Gastroesophageal sphincter (tissue), 4 donors: ENCODE results near the gene PCDHA10. TPM values are rescaled to one million over a fixed set of nuclear protein-coding genes. Genes with fewer than 3 reads are reported as not detected.

Experiments
- ATAC-seq: fragments of 150-250 bp; one replicate; pipeline ENCODE4 v1.9.1; 2016; ENCODE audit warnings: mild to moderate bottlenecking, moderate library complexity
- H3K27ac ChIP-seq, 4 donors: fragments of 200-600 bp; sonication (generic) in 3 of 4; 1 replicate in 3 of 4; 2 replicates in 1 of 4; pipeline ENCODE4 v1.5.1; 2016 to 2019
- H3K27me3 ChIP-seq: fragments of 200-600 bp; sonication (generic); one replicate; pipeline ENCODE4 v1.5.1; 2019
- H3K36me3 ChIP-seq, 2 donors: fragments of 200-600 bp; sonication (generic); one replicate each; pipeline ENCODE4 v1.5.1; 2019; ENCODE audit warnings: control low read depth in 1 of 2
- H3K4me1 ChIP-seq, 3 donors: fragments of 200-600 bp; sonication (generic); 1 replicate in 2 of 3; 2 replicates in 1 of 3; pipeline ENCODE4 v1.5.1; 2016 to 2019; ENCODE audit warnings: control low read depth in 2 of 3
- H3K4me3 ChIP-seq, 2 donors: fragments of 200-600 bp; sonication (generic); one replicate each; pipeline ENCODE4 v1.5.1; 2019; ENCODE audit warnings: mild to moderate bottlenecking in 1 of 2, moderate library complexity in 1 of 2
- H3K9me3 ChIP-seq, 3 donors: fragments of 200-600 bp; sonication (generic); one replicate each; pipeline ENCODE4 v1.5.1; 2017 to 2019; ENCODE audit warnings: control low read depth in 2 of 3
- EP300 ChIP-seq: sonication (generic); formaldehyde crosslinking; IDR thresholded peaks from one replicate; pipeline ENCODE4 v1.6.1; 2017; ENCODE audit warnings: antibody characterized with exemption, mild to moderate bottlenecking
- POLR2A ChIP-seq, 2 donors: fragments of 450-650 bp; IDR thresholded peaks; one replicate each; pipeline ENCODE4 v1.6.1; 2017; ENCODE audit warnings: antibody characterized with exemption in 2 of 2, mild to moderate bottlenecking in 2 of 2, moderate library complexity in 1 of 2
- POLR2AphosphoS5 ChIP-seq: sonication (generic); formaldehyde crosslinking; IDR thresholded peaks from one replicate; pipeline ENCODE4 v1.6.1; 2017; ENCODE audit warnings: antibody characterized with exemption
- WGBS, 2 donors: methylation state at CpG; one replicate each; pipeline ENCODE4 v1.1.5; 2018; ENCODE audit warnings: low coverage in 1 of 2; 5-methylcytosine and 5-hydroxymethylcytosine counted together
- total RNA-seq, 4 donors: library from RNA; depleted of rRNA; stranded (reverse); fragments of >200 nt; gene quantifications; one replicate each; pipeline ENCODE4 v1.1.0, GENCODE V29; 2016
- TF ChIP-seq, protein P1 (sequence below), 4 experiments: fragments of 200-600 bp in 2 of 4; fragments of 450-650 bp in 2 of 4; sonication (generic) in 1 of 4; IDR thresholded peaks; one replicate each; pipeline ENCODE4 v1.5.1; 2017 to 2019; ENCODE audit warnings: antibody characterized with exemption in 4 of 4, mild to moderate bottlenecking in 2 of 4, moderate library complexity in 2 of 4

PCDHA10 gene
- total RNA-seq, 4 donors from 2014 or later, result 0.94 to 2.5 (median 1.4) TPM

DNA sequence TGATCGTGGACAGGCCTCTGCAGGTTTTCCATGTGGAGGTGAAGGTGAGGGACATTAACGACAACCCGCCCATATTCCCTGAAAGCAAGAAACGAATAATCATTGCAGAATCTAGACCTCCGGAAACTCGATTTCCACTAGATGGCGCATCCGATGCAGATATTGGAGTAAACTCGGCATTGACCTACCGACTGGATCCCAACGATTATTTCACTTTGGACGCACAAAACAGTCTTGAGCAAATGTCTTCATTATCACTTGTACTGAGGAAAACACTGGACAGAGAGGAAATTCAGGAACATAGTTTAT, 26.8 kb downstream of the PCDHA10 start:
- Histone ChIP-seq H3K27me3 (peaks cover 44% of the 10 kb centered on the region), H3K4me3 (peak overlapping the region; percentile 17 to 46), H3K27ac (peak overlapping the region in 1 of 4 donors; percentile 48), H3K36me3 (no peaks in the 10 kb centered on the region), H3K9me3 (peaks cover 0 to 38% (median 0%) of the 10 kb centered on the region in 3 donors), H3K4me1 (no peaks in the 10 kb centered on the region)
- TF ChIP-seq POLR2A (IDR thresholded peaks at IDR 0.05) (no peak), EP300 (no peak), POLR2AphosphoS5 (no peak)
- TF ChIP-seq, protein P1, sequence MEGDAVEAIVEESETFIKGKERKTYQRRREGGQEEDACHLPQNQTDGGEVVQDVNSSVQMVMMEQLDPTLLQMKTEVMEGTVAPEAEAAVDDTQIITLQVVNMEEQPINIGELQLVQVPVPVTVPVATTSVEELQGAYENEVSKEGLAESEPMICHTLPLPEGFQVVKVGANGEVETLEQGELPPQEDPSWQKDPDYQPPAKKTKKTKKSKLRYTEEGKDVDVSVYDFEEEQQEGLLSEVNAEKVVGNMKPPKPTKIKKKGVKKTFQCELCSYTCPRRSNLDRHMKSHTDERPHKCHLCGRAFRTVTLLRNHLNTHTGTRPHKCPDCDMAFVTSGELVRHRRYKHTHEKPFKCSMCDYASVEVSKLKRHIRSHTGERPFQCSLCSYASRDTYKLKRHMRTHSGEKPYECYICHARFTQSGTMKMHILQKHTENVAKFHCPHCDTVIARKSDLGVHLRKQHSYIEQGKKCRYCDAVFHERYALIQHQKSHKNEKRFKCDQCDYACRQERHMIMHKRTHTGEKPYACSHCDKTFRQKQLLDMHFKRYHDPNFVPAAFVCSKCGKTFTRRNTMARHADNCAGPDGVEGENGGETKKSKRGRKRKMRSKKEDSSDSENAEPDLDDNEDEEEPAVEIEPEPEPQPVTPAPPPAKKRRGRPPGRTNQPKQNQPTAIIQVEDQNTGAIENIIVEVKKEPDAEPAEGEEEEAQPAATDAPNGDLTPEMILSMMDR (IDR thresholded peaks at IDR 0.05), result peak in 2 of 4 experiments; percentile 40 to 43
- no peak for ATAC-seq
- 4 to 10% methylated on average over 7 to 10 of the region's 12 CpGs for WGBS, 2 donors

DNA sequence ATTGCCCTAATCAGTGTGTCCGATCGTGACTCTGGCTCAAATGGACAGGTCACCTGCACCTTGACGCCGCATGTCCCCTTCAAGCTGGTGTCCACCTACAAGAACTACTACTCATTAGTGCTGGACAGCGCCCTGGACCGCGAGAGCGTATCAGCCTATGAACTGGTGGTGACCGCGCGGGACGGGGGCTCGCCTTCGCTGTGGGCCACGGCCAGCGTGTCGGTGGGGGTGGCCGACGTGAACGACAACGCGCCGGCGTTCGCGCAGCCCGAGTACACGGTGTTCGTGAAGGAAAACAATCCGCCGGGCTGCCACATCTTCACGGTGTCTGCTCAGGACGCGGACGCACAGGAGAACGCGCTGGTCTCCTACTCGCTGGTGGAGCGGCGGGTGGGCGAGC, 27.7 kb downstream of the PCDHA10 start:
- 64% methylated on average over 2 of the region's 41 CpGs; no CpG with 5 or more reads in 1 of the 2 donors for WGBS, 2 donors
- Histone ChIP-seq H3K4me3 (no peak overlapping the region), H3K9me3 (peaks cover 0 to 33% (median 0%) of the 10 kb centered on the region in 3 donors), H3K4me1 (no peaks in the 10 kb centered on the region), H3K27ac (no peak overlapping the region), H3K27me3 (peaks cover 42% of the 10 kb centered on the region), H3K36me3 (no peaks in the 10 kb centered on the region)
- TF ChIP-seq POLR2A (IDR thresholded peaks at IDR 0.05) (no peak), EP300 (no peak)
- no peak for ATAC-seq

DNA sequence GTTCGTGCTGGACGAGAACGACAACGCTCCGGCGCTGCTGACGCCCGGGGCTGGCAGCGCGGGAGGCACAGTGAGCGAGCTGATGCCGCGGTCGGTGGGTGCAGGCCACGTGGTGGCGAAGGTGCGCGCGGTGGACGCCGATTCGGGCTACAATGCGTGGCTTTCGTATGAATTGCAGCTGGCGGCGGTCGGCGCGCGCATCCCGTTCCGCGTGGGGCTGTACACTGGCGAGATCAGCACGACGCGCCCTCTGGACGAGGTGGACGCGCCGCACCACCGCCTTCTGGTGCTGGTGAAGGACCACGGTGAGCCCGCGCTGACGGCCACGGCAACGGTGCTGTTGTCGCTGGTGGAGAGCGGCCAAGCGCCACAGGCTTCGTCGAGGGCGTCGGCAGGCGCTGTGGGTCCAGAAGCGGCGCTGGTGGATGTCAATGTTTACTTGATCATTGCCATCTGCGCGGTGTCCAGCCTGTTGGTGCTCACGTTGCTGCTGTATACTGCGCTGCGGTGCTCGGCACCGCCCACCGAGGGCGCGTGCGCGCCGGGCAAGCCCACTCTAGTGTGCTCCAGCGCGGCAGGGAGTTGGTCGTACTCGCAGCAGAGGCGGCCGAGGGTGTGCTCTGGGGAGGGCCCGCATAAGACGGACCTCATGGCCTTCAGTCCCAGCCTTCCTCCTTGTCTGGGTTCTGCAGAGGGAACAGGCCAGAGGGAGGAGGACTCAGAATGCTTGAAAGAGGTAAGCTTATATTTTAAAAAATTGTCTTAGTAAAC, 28.4 kb downstream of the PCDHA10 start:
- WGBS, 2 donors, result 39 to 53% methylated on average over 7 of the region's 79 CpGs
- Histone ChIP-seq H3K9me3 (peaks cover 0 to 33% (median 0%) of the 10 kb centered on the region in 3 donors), H3K4me3 (no peak overlapping the region), H3K27ac (no peak overlapping the region), H3K4me1 (no peaks in the 10 kb centered on the region), H3K36me3 (no peaks in the 10 kb centered on the region), H3K27me3 (peaks cover 42% of the 10 kb centered on the region)
- ATAC-seq, result no peak
- TF ChIP-seq, protein P1 (IDR thresholded peaks at IDR 0.05), result no peak
- no peak for TF ChIP-seq POLR2AphosphoS5
- no peak for TF ChIP-seq EP300
- no peak for TF ChIP-seq POLR2A (IDR thresholded peaks at IDR 0.05)

DNA sequence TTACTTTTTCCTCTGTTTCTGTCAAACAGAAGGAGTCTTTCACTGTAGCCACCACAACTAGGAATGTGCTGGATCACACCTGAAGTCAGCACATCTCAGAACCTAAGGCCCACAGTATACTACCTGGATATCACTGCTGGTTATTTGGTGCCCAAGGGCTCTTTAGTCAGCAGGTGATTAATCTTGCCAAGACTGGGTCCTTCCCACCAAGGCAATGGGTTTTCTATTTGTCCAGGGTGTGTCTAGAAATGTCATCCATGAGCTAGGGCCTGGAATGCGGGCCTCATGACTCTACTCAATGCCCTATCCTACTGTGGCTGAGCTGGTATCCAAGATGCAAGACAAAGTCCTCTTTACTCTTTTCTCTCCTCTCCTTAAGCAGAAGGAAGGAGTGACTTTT, 60.6 kb downstream of the PCDHA10 start:
- 80% methylated on average over 1 of the region's 1 CpG for WGBS, 2 donors

More for the DNA sequence above, 60.6 kb downstream of the PCDHA10 start:
- ATAC-seq, result no peak
- H3K9me3 ChIP-seq, result peaks cover 0 to 18% (median 0%) of the 10 kb centered on the region in 3 donors
- H3K36me3 ChIP-seq, result no peaks in the 10 kb centered on the region
- H3K27ac ChIP-seq, result no peak overlapping the region
- no peaks in the 10 kb centered on the region for H3K27me3 ChIP-seq
- H3K4me3 ChIP-seq, result no peak overlapping the region
- no peaks in the 10 kb centered on the region for H3K4me1 ChIP-seq
- TF ChIP-seq POLR2AphosphoS5 (no peak), EP300 (no peak), POLR2A (IDR thresholded peaks at IDR 0.05) (no peak)
- TF ChIP-seq, protein P1 (IDR thresholded peaks at IDR 0.05), result no peak

Other genes with a start within 250 kb of the PCDHA10 start
- 10 to 100 TPM; 20.4 to 84.5 (median 37.9) TPM for gene CD14, start 222.7 kb upstream of the PCDHA10 start, total RNA-seq
- gene TMCO6, start 216.4 kb upstream of the PCDHA10 start, total RNA-seq, result 10 to 100 TPM; 10.9 to 72.1 (median 26.7) TPM
- gene NDUFA2, start 208.3 kb upstream of the PCDHA10 start, total RNA-seq, result 10 to 100 TPM; 38.6 to 61.5 (median 46.1) TPM
- 100 to 1,000 TPM; 130 to 168 (median 131) TPM for gene IK, start 208.1 kb upstream of the PCDHA10 start, total RNA-seq
- 10 to 100 TPM; 15.6 to 25.1 (median 16.9) TPM for gene WDR55, start 191.0 kb upstream of the PCDHA10 start, total RNA-seq
- gene DND1, start 182.3 kb upstream of the PCDHA10 start, total RNA-seq, result under 1 TPM in 3 of 4 donors, not detected in 1; 0.19 to 0.67 (median 0.62) TPM
- gene HARS1, start 164.5 kb upstream of the PCDHA10 start, total RNA-seq, result 10 to 100 TPM; 65.9 to 67.9 (median 67.1) TPM
- gene HARS2, start 164.4 kb upstream of the PCDHA10 start, total RNA-seq, result 10 to 100 TPM; 16.0 to 41.6 (median 25.5) TPM
- gene ZMAT2, start 155.4 kb upstream of the PCDHA10 start, total RNA-seq, result 10 to 100 TPM; 35.8 to 47.2 (median 45.0) TPM
- gene PCDHA1, start 69.8 kb upstream of the PCDHA10 start, total RNA-seq, result not detected
- under 1 TPM in 2 of 4 donors, not detected in 2; 0.19 to 0.27 TPM for gene PCDHA2, start 61.0 kb upstream of the PCDHA10 start, total RNA-seq
- gene PCDHA3, start 54.8 kb upstream of the PCDHA10 start, total RNA-seq, result 1 to 10 TPM in 1 of 4 donors, under 1 TPM in 3; 0.32 to 1.4 (median 0.70) TPM
- gene PCDHA4, start 48.8 kb upstream of the PCDHA10 start, total RNA-seq, result under 1 TPM in 3 of 4 donors, not detected in 1; 0.13 to 0.96 (median 0.31) TPM
- under 1 TPM in 3 of 4 donors, not detected in 1; 0.27 to 0.31 (median 0.27) TPM for gene PCDHA5, start 34.3 kb upstream of the PCDHA10 start, total RNA-seq
- gene PCDHA6, start 27.9 kb upstream of the PCDHA10 start, total RNA-seq, result 1 to 10 TPM in 1 of 4 donors, under 1 TPM in 3; 0.31 to 1.4 (median 0.73) TPM
- under 1 TPM in 3 of 4 donors, not detected in 1; 0.27 to 0.47 (median 0.35) TPM for gene PCDHA7, start 21.6 kb upstream of the PCDHA10 start, total RNA-seq
- under 1 TPM in 1 of 4 donors, not detected in 3; 0.15 TPM for gene PCDHA8, start 14.7 kb upstream of the PCDHA10 start, total RNA-seq
- under 1 TPM in 3 of 4 donors, not detected in 1; 0.13 to 0.47 (median 0.23) TPM for gene PCDHA9, start 7.5 kb upstream of the PCDHA10 start, total RNA-seq
- 1 to 10 TPM in 1 of 4 donors, under 1 TPM in 3; 0.13 to 1.9 (median 0.89) TPM for gene PCDHA11, start 13.1 kb downstream of the PCDHA10 start, total RNA-seq
- gene PCDHA12, start 19.4 kb downstream of the PCDHA10 start, total RNA-seq, result 1 to 10 TPM in 3 of 4 donors, under 1 TPM in 1; 0.54 to 4.7 (median 1.5) TPM
- 1 to 10 TPM in 2 of 4 donors, under 1 TPM in 2; 0.22 to 2.5 (median 0.79) TPM for gene PCDHA13, start 26.2 kb downstream of the PCDHA10 start, total RNA-seq
- gene PCDHAC1, start 70.4 kb downstream of the PCDHA10 start, total RNA-seq, result 1 to 10 TPM in 2 of 4 donors, under 1 TPM in 2; 0.47 to 6.6 (median 1.4) TPM
- 10 to 100 TPM in 3 of 4 donors, 1 to 10 TPM in 1; 1.6 to 25.9 (median 13.9) TPM for gene PCDHAC2, start 110.6 kb downstream of the PCDHA10 start, total RNA-seq
- under 1 TPM in 2 of 4 donors, not detected in 2; 0.05 to 0.13 TPM for gene PCDHB1, start 195.5 kb downstream of the PCDHA10 start, total RNA-seq
- gene PCDHB2, start 238.7 kb downstream of the PCDHA10 start, total RNA-seq, result 1 to 10 TPM; 1.4 to 3.0 (median 1.9) TPM
- 1 to 10 TPM in 3 of 4 donors, under 1 TPM in 1; 0.78 to 2.3 (median 2.0) TPM for gene PCDHB3, start 244.6 kb downstream of the PCDHA10 start, total RNA-seq